ENCODE results near the gene POMGNT2.
"Not testable (repeated sequence)": the region's sequence is repeated elsewhere in the genome, so short reads cannot be mapped to it uniquely, and the experiment has no call there.

Gene POMGNT2

GRCh38 chr3:43075904-43076661 is 29.8 kb downstream of the POMGNT2 start:
- no peak for DNase-seq

GRCh38 chr3:43074901-43075689 is 30.8 kb downstream of the POMGNT2 start:
- DNase-seq: no peak

GRCh38 chr3:43074482-43074881 is 31.4 kb downstream of the POMGNT2 start:
- DNase-seq: no peak

GRCh38 chr3:43073836-43074220 is 32.1 kb downstream of the POMGNT2 start:
- no peak for DNase-seq

GRCh38 chr3:43073116-43073835 is 32.6 kb downstream of the POMGNT2 start:
- no peak for DNase-seq

GRCh38 chr3:43072361-43072760 is 33.5 kb downstream of the POMGNT2 start:
- no peak for DNase-seq

GRCh38 chr3:43071313-43071893 is 34.5 kb downstream of the POMGNT2 start:
- no peak for DNase-seq

GRCh38 chr3:43070670-43071069 is 35.2 kb downstream of the POMGNT2 start:
- DNase-seq: not testable (repeated sequence)

GRCh38 chr3:43063114-43063513 is 42.8 kb downstream of the POMGNT2 start:
- DNase-seq: no peak

GRCh38 chr3:43062564-43063040 is 43.3 kb downstream of the POMGNT2 start:
- no peak for DNase-seq

- no peak for DNase-seq
Measured at GRCh38 chr3:43062040-43062563, 43.8 kb downstream of the POMGNT2 start.

GRCh38 chr3:43061101-43061895 is 44.6 kb downstream of the POMGNT2 start:
- no peak for DNase-seq

- no peak for DNase-seq
Measured at GRCh38 chr3:43059456-43059855, 46.4 kb downstream of the POMGNT2 start.

GRCh38 chr3:43055806-43056770 is 49.8 kb downstream of the POMGNT2 start:
- no peak for DNase-seq

- no peak for DNase-seq
Measured at GRCh38 chr3:43055393-43055792, 50.5 kb downstream of the POMGNT2 start.

GRCh38 chr3:43054754-43055153 is 51.1 kb downstream of the POMGNT2 start:
- no peak for DNase-seq

GRCh38 chr3:43053291-43053690 is 52.6 kb downstream of the POMGNT2 start:
- DNase-seq: no peak

GRCh38 chr3:43048470-43048869 is 57.4 kb downstream of the POMGNT2 start:
- no peak for DNase-seq

- no peak for DNase-seq
Measured at GRCh38 chr3:43046583-43046982, 59.3 kb downstream of the POMGNT2 start.

- DNase-seq: not testable (repeated sequence)
Measured at GRCh38 chr3:43045079-43045478, 60.8 kb downstream of the POMGNT2 start.

GRCh38 chr3:43043793-43044192 is 62.1 kb downstream of the POMGNT2 start:
- no peak for DNase-seq

Data from NCI-H146 (cell line).